ENCODE data around the gene BSN. TPM values are rescaled to one million over a fixed set of nuclear protein-coding genes. Genes with fewer than 3 reads are reported as not detected.

BSN gene
- polyA plus RNA-seq, 1 donor (not counting 4 experiments of a cell fraction or from before 2014, with no cell fraction given), result under 0.01 TPM

DNA sequence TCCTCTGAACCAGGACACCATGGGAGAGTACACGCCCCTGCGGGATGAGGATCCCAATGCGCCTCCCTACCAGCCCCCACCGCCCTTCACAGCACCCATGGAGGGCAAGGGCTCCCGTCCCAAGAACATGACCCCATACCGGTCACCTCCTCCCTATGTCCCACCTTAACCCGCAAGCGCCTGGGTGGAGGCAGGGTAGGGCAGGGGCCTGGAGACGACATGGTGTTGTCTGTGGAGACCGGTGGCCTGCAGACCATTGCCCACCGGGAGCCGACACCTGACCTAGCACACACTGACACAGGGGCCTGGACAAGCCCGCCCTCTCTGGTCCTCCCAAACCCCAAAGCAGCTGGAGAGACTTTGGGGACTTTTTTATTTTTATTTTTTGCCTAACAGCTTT is 21.2 kb upstream of the BSN start:
- no peak for FAIRE-seq
- H3K79me2 ChIP-seq (ENCODE audit: control insufficient read depth, insufficient read depth, low read length), result no peaks in the 10 kb centered on the region
- H3K27me3 ChIP-seq (ENCODE audit: control insufficient read depth, extremely low read depth, insufficient read depth, low read length), result no peaks in the 10 kb centered on the region
- TF ChIP-seq CTCF (optimal IDR thresholded peaks at IDR 0.05 in 1 of 3, IDR thresholded peaks at IDR 0.05 in 1 of 3, conservative IDR thresholded peaks at IDR 0.05 in 1 of 3; ENCODE audit: extremely low read depth in 1 of 3, insufficient read depth in 2 of 3, low read length in 3 of 3) (no peak), EZH2 (IDR thresholded peaks at IDR 0.05; ENCODE audit: low read length) (no peak)
- H3K4me2 ChIP-seq (ENCODE audit: control insufficient read depth, extremely low read depth, insufficient read depth, low read depth, low read length), result no peak overlapping the region
- no peak overlapping the region for H3K27ac ChIP-seq (ENCODE audit: control insufficient read depth, insufficient read depth, low read length)
- peaks cover 16 to 19% of the 10 kb centered on the region in 2 experiments for H3K36me3 ChIP-seq (ENCODE audit: control insufficient read depth in 2 of 2, extremely low read depth in 1 of 2, insufficient read depth in 2 of 2, low read length in 2 of 2)
- no peaks in the 10 kb centered on the region for H3K4me1 ChIP-seq (ENCODE audit: control insufficient read depth, extremely low read depth, insufficient read depth, low read length)
- H3K9ac ChIP-seq (ENCODE audit: control insufficient read depth, extremely low read depth, insufficient read depth, low read length), result no peak overlapping the region
- no peak for DNase-seq (ENCODE audit: low read depth, low spot score)
- peaks cover 2% of the 10 kb centered on the region for H3K9me1 ChIP-seq (ENCODE audit: control insufficient read depth, extremely low read depth, insufficient read depth, low read length)
- H3K9me3 ChIP-seq (ENCODE audit: control insufficient read depth, low read depth, low read length), result no peaks in the 10 kb centered on the region
- H3K4me3 ChIP-seq (ENCODE audit: control insufficient read depth in 2 of 3, extremely low read depth in 1 of 3, insufficient read depth in 2 of 3, low read depth in 1 of 3, low read length in 3 of 3), result no peak overlapping the region
- H4K20me1 ChIP-seq (ENCODE audit: control insufficient read depth, extremely low read depth, insufficient read depth, low read length), result no peaks in the 10 kb centered on the region
- dilution Hi-C loops (cut with MboI; ENCODE audit: extremely low pct_ligation_motif_present, low sequenced_read_pairs), result no loop called here
- no peak overlapping the region for H2AFZ ChIP-seq (ENCODE audit: control insufficient read depth, low read length)

DNA sequence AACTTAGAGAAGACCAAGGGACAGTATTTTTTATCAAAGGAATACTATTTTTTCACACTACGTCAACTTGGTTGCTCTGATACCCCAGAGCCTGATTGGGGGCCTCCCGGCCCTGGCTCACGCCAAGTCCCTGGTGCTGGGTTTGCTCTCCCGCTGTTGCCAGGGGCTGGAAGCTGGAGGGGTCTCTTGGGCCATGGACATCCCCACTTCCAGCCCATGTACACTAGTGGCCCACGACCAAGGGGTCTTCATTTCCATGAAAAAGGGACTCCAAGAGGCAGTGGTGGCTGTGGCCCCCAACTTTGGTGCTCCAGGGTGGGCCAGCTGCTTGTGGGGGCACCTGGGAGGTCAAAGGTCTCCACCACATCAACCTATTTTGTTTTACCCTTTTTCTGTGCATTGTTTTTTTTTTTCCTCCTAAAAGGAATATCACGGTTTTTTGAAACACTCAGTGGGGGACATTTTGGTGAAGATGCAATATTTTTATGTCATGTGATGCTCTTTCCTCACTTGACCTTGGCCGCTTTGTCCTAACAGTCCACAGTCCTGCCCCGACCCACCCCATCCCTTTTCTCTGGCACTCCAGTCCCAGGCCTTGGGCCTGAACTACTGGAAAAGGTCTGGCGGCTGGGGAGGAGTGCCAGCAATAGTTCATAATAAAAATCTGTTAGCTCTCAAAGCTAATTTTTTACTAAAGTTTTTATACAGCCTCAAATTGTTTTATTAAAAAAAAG is 20.3 kb upstream of the BSN start:
- no peak overlapping the region for H3K9ac ChIP-seq (ENCODE audit: control insufficient read depth, extremely low read depth, insufficient read depth, low read length)
- H3K4me3 ChIP-seq (ENCODE audit: control insufficient read depth in 2 of 3, extremely low read depth in 1 of 3, insufficient read depth in 2 of 3, low read depth in 1 of 3, low read length in 3 of 3), result no peak overlapping the region

More for the DNA sequence above, 20.3 kb upstream of the BSN start:
- Histone ChIP-seq H3K9me1 (ENCODE audit: control insufficient read depth, extremely low read depth, insufficient read depth, low read length) (peaks cover 2% of the 10 kb centered on the region), H3K79me2 (ENCODE audit: control insufficient read depth, insufficient read depth, low read length) (no peaks in the 10 kb centered on the region), H4K20me1 (ENCODE audit: control insufficient read depth, extremely low read depth, insufficient read depth, low read length) (no peaks in the 10 kb centered on the region), H2AFZ (ENCODE audit: control insufficient read depth, low read length) (no peak overlapping the region), H3K9me3 (ENCODE audit: control insufficient read depth, low read depth, low read length) (no peaks in the 10 kb centered on the region), H3K36me3 (ENCODE audit: control insufficient read depth in 2 of 2, extremely low read depth in 1 of 2, insufficient read depth in 2 of 2, low read length in 2 of 2) (peaks cover 16 to 19% of the 10 kb centered on the region in 2 experiments), H3K27ac (ENCODE audit: control insufficient read depth, insufficient read depth, low read length) (no peak overlapping the region), H3K27me3 (ENCODE audit: control insufficient read depth, extremely low read depth, insufficient read depth, low read length) (no peaks in the 10 kb centered on the region), H3K4me1 (ENCODE audit: control insufficient read depth, extremely low read depth, insufficient read depth, low read length) (no peaks in the 10 kb centered on the region), H3K4me2 (ENCODE audit: control insufficient read depth, extremely low read depth, insufficient read depth, low read depth, low read length) (no peak overlapping the region)
- TF ChIP-seq CTCF (optimal IDR thresholded peaks at IDR 0.05 in 1 of 3, IDR thresholded peaks at IDR 0.05 in 1 of 3, conservative IDR thresholded peaks at IDR 0.05 in 1 of 3; ENCODE audit: extremely low read depth in 1 of 3, insufficient read depth in 2 of 3, low read length in 3 of 3), result no peak
- no peak for TF ChIP-seq EZH2 (IDR thresholded peaks at IDR 0.05; ENCODE audit: low read length)
- no peak for DNase-seq (ENCODE audit: low read depth, low spot score)
- dilution Hi-C loops (cut with MboI; ENCODE audit: extremely low pct_ligation_motif_present, low sequenced_read_pairs), result no loop called here
- FAIRE-seq, result no peak
